HepG2 (cell line): ENCODE measurements around the gene COX6A2. TPM values are rescaled to one million over a fixed set of nuclear protein-coding genes. Genes with fewer than 3 reads are reported as not detected.

ENCODE experiments used
- ATAC-seq: fragments of 200-7000 bp; cut with Tn5 transposase; 3 replicates; pipeline ENCODE4 v1.9.1; 2020; ENCODE audit warnings: mild to moderate bottlenecking, moderate library complexity
- BruUV-seq: library from RNA; stranded (reverse); fragments of 400-500 nt; replicated peaks from 2 replicates; lab custom pipeline; 2021; lab: Mats Ljungman, UMichigan
- CTCF ChIA-PET: fragments of 300-600 bp; formaldehyde crosslinking; extraction: SDS; loops from one replicate; lab custom pipeline; 2021; ENCODE audit warnings: low total read pairs, inconsistent platforms, low intra/inter-chr PET ratio; lab: Yijun Ruan, JAX
- POLR2A ChIA-PET: fragments of 350-600 bp; sonication (Branson Sonifier 250); formaldehyde crosslinking; loops from one replicate; lab custom pipeline; 2020; ENCODE audit warnings: antibody characterized with exemption, inconsistent platforms; lab: Yijun Ruan, JAX
- DNase-seq: peaks from one replicate; pipeline ENCODE4 v3.0.0-alpha.2; 2015; ENCODE audit warnings: low spot score
- FAIRE-seq: peaks from 3 replicates; lab custom pipeline; 2011; peaks lifted over from hg19 to GRCh38; lab: Jason Lieb, UNC
- H2AFZ ChIP-seq: one replicate; pipeline ENCODE4 v1.6.1; 2011; ENCODE audit warnings: low read length, inconsistent platforms
- H3K27ac ChIP-seq: fragments of 300-600 bp; 3 replicates; pipeline ENCODE4 v1.8.0; 2011; ENCODE audit warnings: mixed run types, mild to moderate bottlenecking, mixed read lengths, low read length, inconsistent platforms; ENCODE audit not compliant: insufficient read depth; ENCODE audit errors: extremely low read length
- H3K27me3 ChIP-seq, 2 experiments: fragments of 200-600 bp in 1 of 2; 2 replicates in 1 of 2; 3 replicates in 1 of 2; pipeline versions ENCODE4 v1.6.0 to v1.8.0; 2011; ENCODE audit warnings: low read length in 2 of 2, mild to moderate bottlenecking in 2 of 2, moderate library complexity in 2 of 2, inconsistent platforms in 1 of 2; ENCODE audit not compliant: insufficient read depth in 2 of 2, control insufficient read depth in 1 of 2
- H3K36me3 ChIP-seq, 2 experiments: fragments of 200-600 bp in 1 of 2; replicated peaks in 1 of 2; 2 replicates in 1 of 2; 3 replicates in 1 of 2; pipeline versions ENCODE4 v1.5.1 to v1.8.0; 2011; ENCODE audit warnings: low read length in 2 of 2, inconsistent platforms in 1 of 2; ENCODE audit not compliant: insufficient read depth in 2 of 2, control insufficient read depth in 1 of 2
- H3K4me1 ChIP-seq: 2 replicates; pipeline ENCODE4 v1.5.1; 2012; ENCODE audit warnings: low read length, inconsistent platforms; ENCODE audit not compliant: insufficient read depth
- H3K4me2 ChIP-seq: 2 replicates; pipeline ENCODE4 v1.6.0; 2011; ENCODE audit warnings: low read depth, low read length, inconsistent platforms
- H3K4me3 ChIP-seq, 3 experiments: fragments of 200-600 bp in 1 of 3; sonication (generic), shearing (Covaris generic) in 1 of 3; replicated peaks in 1 of 3; 2 replicates each; pipeline ENCODE4 v1.5.1; 2011 to 2016; ENCODE audit warnings: low read length in 3 of 3, inconsistent platforms in 2 of 3, low read depth in 2 of 3, mild to moderate bottlenecking in 2 of 3, control low read depth in 1 of 3, mixed read lengths in 1 of 3; ENCODE audit not compliant: insufficient read depth in 1 of 3
- H3K79me2 ChIP-seq: one replicate; pipeline ENCODE4 v1.6.1; 2011; ENCODE audit warnings: low read length, inconsistent platforms; ENCODE audit not compliant: insufficient read depth
- H3K9ac ChIP-seq: 2 replicates; pipeline ENCODE4 v1.6.0; 2011; ENCODE audit warnings: mild to moderate bottlenecking, low read depth, low read length, inconsistent platforms; ENCODE audit not compliant: insufficient read depth
- H3K9me3 ChIP-seq: 2 replicates; pipeline ENCODE4 v1.5.1; 2012; ENCODE audit warnings: mild to moderate bottlenecking, low read length
- H4K20me1 ChIP-seq: 2 replicates; pipeline ENCODE4 v1.6.0; 2011; ENCODE audit warnings: inconsistent platforms, mild to moderate bottlenecking, low read length, moderate library complexity; ENCODE audit not compliant: insufficient read depth
- HIVEP1 ChIP-seq: sonication (generic); formaldehyde crosslinking; IDR thresholded peaks from 2 replicates; pipeline ENCODE4 v1.4.0; 2020; ENCODE audit warnings: mild to moderate bottlenecking, missing genetic modification reagents
- HOXA9 ChIP-seq: sonication (generic); formaldehyde crosslinking; IDR thresholded peaks from 2 replicates; pipeline ENCODE4 v1.8.1; 2022; ENCODE audit warnings: missing genetic modification reagents, mild to moderate bottlenecking, moderate library complexity, borderline replicate concordance
- KAT2B ChIP-seq: fragments of 150-350 bp; IDR thresholded peaks from 2 replicates; pipeline ENCODE4 v1.6.1; 2014; ENCODE audit warnings: low read depth, low read length, borderline replicate concordance
- MLLT10 ChIP-seq: sonication (generic); formaldehyde crosslinking; IDR thresholded peaks from 2 replicates; pipeline ENCODE4 v1.4.0; 2020; ENCODE audit warnings: missing genetic modification reagents
- POGK ChIP-seq: sonication (generic); formaldehyde crosslinking; conservative IDR thresholded peaks from 2 replicates; pipeline ENCODE4 v1.8.0; 2022; ENCODE audit warnings: mild to moderate bottlenecking, moderate library complexity, missing genetic modification reagents
- PTBP1 ChIP-seq: fragments of 200-400 bp; formaldehyde crosslinking; IDR thresholded peaks from 2 replicates; pipeline ENCODE4 v1.6.1; 2018; ENCODE audit warnings: low read length, low read depth; ENCODE audit not compliant: poor library complexity, severe bottlenecking
- TFE3 ChIP-seq: IDR thresholded peaks from 2 replicates; pipeline ENCODE4 v1.6.1; 2016
- ZNF709 ChIP-seq: sonication (generic); formaldehyde crosslinking; IDR thresholded peaks from 2 replicates; pipeline ENCODE4 v1.5.0; 2020; ENCODE audit warnings: mild to moderate bottlenecking, missing genetic modification reagents
- ZNF773 ChIP-seq: sonication (generic); formaldehyde crosslinking; IDR thresholded peaks from 2 replicates; pipeline ENCODE4 v1.4.0; 2020; ENCODE audit warnings: missing genetic modification reagents, borderline replicate concordance
- WGBS: methylation state at CpG from one replicate; pipeline ENCODE4 v1.1.6; 2017; ENCODE audit warnings: low lambda C conversion rate; 5-methylcytosine and 5-hydroxymethylcytosine counted together
- in situ Hi-C: cut with HindIII; loops from 2 replicates; pipeline ENCODE4 v1.10.0; 2017; ENCODE audit warnings: low pct_unique_long_range_greater_than_20kb; ENCODE audit not compliant: extremely low pct_ligation_motif_present
- intact Hi-C: fragments of 100-400 bp; cut with micrococcal nuclease; formaldehyde crosslinking; loops from one replicate; pipeline ENCODE4 v1.10.0; 2022; ENCODE audit not compliant: unreplicated experiment
- polyA plus RNA-seq, 8 experiments: library from polyadenylated mRNA; depleted of rRNA in 3 of 8; stranded (reverse) in 7 of 8; unstranded in 1 of 8; fragments of >200 nt; fragmentation: Illumina TruSeq in 4 of 8; extraction: Trizol in 4 of 8; gene quantifications; 2 replicates each; pipeline versions ENCODE4 v1.2.1 to v1.2.3, GENCODE V29; 2011 to 2016; ENCODE audit warnings: low read depth in 4 of 8, missing spikeins in 1 of 8, mixed read lengths in 1 of 8; ENCODE audit not compliant: insufficient read depth in 1 of 8
- total RNA-seq, 5 experiments: library from RNA; depleted of rRNA; stranded (reverse); fragments of >200 nt; fragmentation: Illumina TruSeq; extraction: Trizol; gene quantifications; 2 replicates each; pipeline ENCODE4 v1.2.3, GENCODE V29; 2016; ENCODE audit warnings: low read depth in 1 of 5
- TF ChIP-seq, protein P1 (sequence below), 2 experiments: IDR thresholded peaks; 2 replicates each; pipeline ENCODE4 v1.6.1; 2011 to 2012; ENCODE audit warnings: low read length in 2 of 2, borderline replicate concordance in 1 of 2, low read depth in 1 of 2, mild to moderate bottlenecking in 1 of 2, moderate library complexity in 1 of 2
- TF ChIP-seq, protein P2 (sequence below): sonication (generic); formaldehyde crosslinking; IDR thresholded peaks from 2 replicates; pipeline ENCODE4 v1.4.0; 2020; ENCODE audit warnings: missing genetic modification reagents
- TF ChIP-seq, protein P3 (sequence below): sonication (generic); formaldehyde crosslinking; IDR thresholded peaks from 2 replicates; pipeline ENCODE4; 2020; ENCODE audit warnings: missing genetic modification reagents, mild to moderate bottlenecking, borderline replicate concordance

The COX6A2 gene
- total and polyA plus RNA-seq, 2 of the 13 experiments (the other 11 are each of a cell fraction or from before 2014, with no cell fraction given): not detected

DNA sequence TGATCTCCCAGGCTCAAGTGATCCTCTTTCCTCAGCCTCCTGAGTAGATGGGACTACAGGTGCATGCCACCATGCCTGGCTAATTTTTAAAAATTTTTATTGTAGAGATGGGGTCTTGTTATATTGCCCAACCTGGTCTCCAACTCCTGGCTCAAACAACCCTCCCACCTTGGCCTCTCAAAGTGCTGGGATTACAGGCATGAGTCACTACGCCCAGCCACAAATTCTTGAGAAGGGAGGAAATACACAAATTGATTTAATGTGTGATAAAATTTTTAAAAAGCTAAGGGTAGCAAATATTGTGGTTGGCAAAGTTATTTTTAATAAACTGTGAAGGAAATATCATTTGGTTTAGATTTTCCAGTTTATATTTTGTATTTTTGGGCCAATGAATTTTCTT, 25.5 kb downstream of the COX6A2 start:
- Histone ChIP-seq H3K27ac (no peak overlapping the region), H3K79me2 (no peaks in the 10 kb centered on the region), H2AFZ (no peak overlapping the region), H3K4me2 (no peak overlapping the region), H4K20me1 (no peaks in the 10 kb centered on the region), H3K4me3 (no peak overlapping the region), H3K27me3 (peaks cover 2 to 5% of the 10 kb centered on the region in 2 experiments; a peak in 2 of 5 replicates), H3K4me1 (0 out of 2 replicates have a peak, but pooled peaks cover 8% of the 10 kb centered on the region), H3K9me3 (no peaks in the 10 kb centered on the region), H3K36me3 (no peaks in the 10 kb centered on the region), H3K9ac (no peak overlapping the region)
- 53% methylated on average over 1 of the region's 1 CpG for WGBS
- DNase-seq (no peak), ATAC-seq (no peak), FAIRE-seq (no peak)
- intact Hi-C loops (no loop called here), in situ Hi-C loops (no loop called here)
- BruUV-seq: no TSS peak
- TF ChIP-seq ZNF709 (CRISPR knock-in tag): no peak
- TF ChIP-seq HOXA9: no peak
- no peak for TF ChIP-seq MLLT10 (CRISPR knock-in tag)
- TF ChIP-seq, protein P1, sequence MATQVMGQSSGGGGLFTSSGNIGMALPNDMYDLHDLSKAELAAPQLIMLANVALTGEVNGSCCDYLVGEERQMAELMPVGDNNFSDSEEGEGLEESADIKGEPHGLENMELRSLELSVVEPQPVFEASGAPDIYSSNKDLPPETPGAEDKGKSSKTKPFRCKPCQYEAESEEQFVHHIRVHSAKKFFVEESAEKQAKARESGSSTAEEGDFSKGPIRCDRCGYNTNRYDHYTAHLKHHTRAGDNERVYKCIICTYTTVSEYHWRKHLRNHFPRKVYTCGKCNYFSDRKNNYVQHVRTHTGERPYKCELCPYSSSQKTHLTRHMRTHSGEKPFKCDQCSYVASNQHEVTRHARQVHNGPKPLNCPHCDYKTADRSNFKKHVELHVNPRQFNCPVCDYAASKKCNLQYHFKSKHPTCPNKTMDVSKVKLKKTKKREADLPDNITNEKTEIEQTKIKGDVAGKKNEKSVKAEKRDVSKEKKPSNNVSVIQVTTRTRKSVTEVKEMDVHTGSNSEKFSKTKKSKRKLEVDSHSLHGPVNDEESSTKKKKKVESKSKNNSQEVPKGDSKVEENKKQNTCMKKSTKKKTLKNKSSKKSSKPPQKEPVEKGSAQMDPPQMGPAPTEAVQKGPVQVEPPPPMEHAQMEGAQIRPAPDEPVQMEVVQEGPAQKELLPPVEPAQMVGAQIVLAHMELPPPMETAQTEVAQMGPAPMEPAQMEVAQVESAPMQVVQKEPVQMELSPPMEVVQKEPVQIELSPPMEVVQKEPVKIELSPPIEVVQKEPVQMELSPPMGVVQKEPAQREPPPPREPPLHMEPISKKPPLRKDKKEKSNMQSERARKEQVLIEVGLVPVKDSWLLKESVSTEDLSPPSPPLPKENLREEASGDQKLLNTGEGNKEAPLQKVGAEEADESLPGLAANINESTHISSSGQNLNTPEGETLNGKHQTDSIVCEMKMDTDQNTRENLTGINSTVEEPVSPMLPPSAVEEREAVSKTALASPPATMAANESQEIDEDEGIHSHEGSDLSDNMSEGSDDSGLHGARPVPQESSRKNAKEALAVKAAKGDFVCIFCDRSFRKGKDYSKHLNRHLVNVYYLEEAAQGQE (IDR thresholded peaks at IDR 0.05; ENCODE audit: borderline replicate concordance in 1 of 2, low read depth in 1 of 2, low read length in 2 of 2): no peak
- TF ChIP-seq POGK (CRISPR knock-in tag): no peak
- TF ChIP-seq KAT2B: no peak
- TF ChIP-seq HIVEP1 (CRISPR knock-in tag): no peak
- TF ChIP-seq, protein P2, sequence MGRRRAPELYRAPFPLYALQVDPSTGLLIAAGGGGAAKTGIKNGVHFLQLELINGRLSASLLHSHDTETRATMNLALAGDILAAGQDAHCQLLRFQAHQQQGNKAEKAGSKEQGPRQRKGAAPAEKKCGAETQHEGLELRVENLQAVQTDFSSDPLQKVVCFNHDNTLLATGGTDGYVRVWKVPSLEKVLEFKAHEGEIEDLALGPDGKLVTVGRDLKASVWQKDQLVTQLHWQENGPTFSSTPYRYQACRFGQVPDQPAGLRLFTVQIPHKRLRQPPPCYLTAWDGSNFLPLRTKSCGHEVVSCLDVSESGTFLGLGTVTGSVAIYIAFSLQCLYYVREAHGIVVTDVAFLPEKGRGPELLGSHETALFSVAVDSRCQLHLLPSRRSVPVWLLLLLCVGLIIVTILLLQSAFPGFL (CRISPR knock-in tag): no peak
- TF ChIP-seq, protein P3, sequence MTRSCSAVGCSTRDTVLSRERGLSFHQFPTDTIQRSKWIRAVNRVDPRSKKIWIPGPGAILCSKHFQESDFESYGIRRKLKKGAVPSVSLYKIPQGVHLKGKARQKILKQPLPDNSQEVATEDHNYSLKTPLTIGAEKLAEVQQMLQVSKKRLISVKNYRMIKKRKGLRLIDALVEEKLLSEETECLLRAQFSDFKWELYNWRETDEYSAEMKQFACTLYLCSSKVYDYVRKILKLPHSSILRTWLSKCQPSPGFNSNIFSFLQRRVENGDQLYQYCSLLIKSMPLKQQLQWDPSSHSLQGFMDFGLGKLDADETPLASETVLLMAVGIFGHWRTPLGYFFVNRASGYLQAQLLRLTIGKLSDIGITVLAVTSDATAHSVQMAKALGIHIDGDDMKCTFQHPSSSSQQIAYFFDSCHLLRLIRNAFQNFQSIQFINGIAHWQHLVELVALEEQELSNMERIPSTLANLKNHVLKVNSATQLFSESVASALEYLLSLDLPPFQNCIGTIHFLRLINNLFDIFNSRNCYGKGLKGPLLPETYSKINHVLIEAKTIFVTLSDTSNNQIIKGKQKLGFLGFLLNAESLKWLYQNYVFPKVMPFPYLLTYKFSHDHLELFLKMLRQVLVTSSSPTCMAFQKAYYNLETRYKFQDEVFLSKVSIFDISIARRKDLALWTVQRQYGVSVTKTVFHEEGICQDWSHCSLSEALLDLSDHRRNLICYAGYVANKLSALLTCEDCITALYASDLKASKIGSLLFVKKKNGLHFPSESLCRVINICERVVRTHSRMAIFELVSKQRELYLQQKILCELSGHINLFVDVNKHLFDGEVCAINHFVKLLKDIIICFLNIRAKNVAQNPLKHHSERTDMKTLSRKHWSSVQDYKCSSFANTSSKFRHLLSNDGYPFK (CRISPR knock-in tag): no peak
- TF ChIP-seq TFE3: no peak
- no peak for TF ChIP-seq PTBP1
- no peak for TF ChIP-seq ZNF773 (CRISPR knock-in tag)
- CTCF ChIA-PET: no interaction called here
- POLR2A ChIA-PET: no interaction called here
